IPS-NIHi7 (cell line): ENCODE data around the gene CHCHD6.
A peak's percentile ranks its signal among the peaks of the same experiment; 100 is the strongest.

ENCODE experiments used
- DNase-seq: peaks from one replicate; pipeline ENCODE4 v3.0.0; 2012; ENCODE audit warnings: mixed read lengths; ENCODE audit errors: extremely low spot score

CHCHD6 gene

GRCh38 chr3:126826693-126827092, 122.7 kb downstream of the CHCHD6 start:
- no peak for DNase-seq

- DNase-seq, result no peak
Measured at GRCh38 chr3:126827121-126827520, 123.1 kb downstream of the CHCHD6 start.

- no peak for DNase-seq
Measured at GRCh38 chr3:126828306-126828705, 124.3 kb downstream of the CHCHD6 start.

GRCh38 chr3:126832933-126833332, 128.9 kb downstream of the CHCHD6 start:
- DNase-seq, result no peak

- no peak for DNase-seq
Measured at GRCh38 chr3:126834596-126835471, 130.8 kb downstream of the CHCHD6 start.

GRCh38 chr3:126835472-126836219, 131.6 kb downstream of the CHCHD6 start:
- DNase-seq, result no peak

GRCh38 chr3:126836220-126836860, 132.3 kb downstream of the CHCHD6 start:
- no peak for DNase-seq

- no peak for DNase-seq
Measured at GRCh38 chr3:126837773-126838172, 133.7 kb downstream of the CHCHD6 start.

- no peak for DNase-seq
Measured at GRCh38 chr3:126845920-126846715, 142.1 kb downstream of the CHCHD6 start.

GRCh38 chr3:126847061-126847460, 143.0 kb downstream of the CHCHD6 start:
- no peak for DNase-seq

GRCh38 chr3:126848991-126849390, 145.0 kb downstream of the CHCHD6 start:
- no peak for DNase-seq

GRCh38 chr3:126849768-126850167, 145.7 kb downstream of the CHCHD6 start:
- DNase-seq, result no peak

GRCh38 chr3:126850370-126851085, 146.5 kb downstream of the CHCHD6 start:
- peak; percentile 83 for DNase-seq

- DNase-seq, result no peak
Measured at GRCh38 chr3:126851382-126851781, 147.3 kb downstream of the CHCHD6 start.

GRCh38 chr3:126851934-126852333, 147.9 kb downstream of the CHCHD6 start:
- no peak for DNase-seq

- DNase-seq, result peak; percentile 41
Measured at GRCh38 chr3:126852511-126852910, 148.5 kb downstream of the CHCHD6 start.

- DNase-seq, result no peak
Measured at GRCh38 chr3:126854666-126855065, 150.6 kb downstream of the CHCHD6 start.

GRCh38 chr3:126855374-126855773, 151.3 kb downstream of the CHCHD6 start:
- no peak for DNase-seq

GRCh38 chr3:126857928-126858327, 153.9 kb downstream of the CHCHD6 start:
- DNase-seq, result no peak

GRCh38 chr3:126858401-126858800, 154.4 kb downstream of the CHCHD6 start:
- no peak for DNase-seq

- DNase-seq, result no peak
Measured at GRCh38 chr3:126858887-126859286, 154.8 kb downstream of the CHCHD6 start.
